KMS-11 (cell line): ENCODE data around the gene LRRN4.

Source experiments
- H2AFZ ChIP-seq: fragments of 200-600 bp; sonication (generic); 2 replicates; pipeline ENCODE4 v1.6.1; 2016; ENCODE audit warnings: antibody characterized with exemption, mixed run types, low read depth
- H3K27ac ChIP-seq: fragments of 200-600 bp; sonication (generic); 2 replicates; pipeline ENCODE4 v1.6.1; 2016; ENCODE audit warnings: mild to moderate bottlenecking, mixed run types
- H3K27me3 ChIP-seq: fragments of 200-600 bp; sonication (generic); 2 replicates; pipeline ENCODE4 v1.6.1; 2017; ENCODE audit warnings: mild to moderate bottlenecking, low read depth, mixed run types, moderate library complexity; ENCODE audit not compliant: insufficient read depth
- H3K36me3 ChIP-seq: fragments of 200-600 bp; sonication (generic); 2 replicates; pipeline ENCODE4 v1.6.1; 2017; ENCODE audit warnings: mild to moderate bottlenecking, mixed run types; ENCODE audit not compliant: insufficient read depth
- H3K4me1 ChIP-seq: fragments of 200-600 bp; sonication (generic); 2 replicates; pipeline ENCODE4 v1.6.1; 2016; ENCODE audit warnings: mild to moderate bottlenecking, low read depth, mixed run types; ENCODE audit not compliant: poor library complexity, severe bottlenecking
- H3K4me2 ChIP-seq: fragments of 200-600 bp; sonication (generic); 2 replicates; pipeline ENCODE4 v1.7.0; 2016; ENCODE audit warnings: mild to moderate bottlenecking, mixed run types
- H3K4me3 ChIP-seq: fragments of 200-600 bp; sonication (generic); IDR thresholded peaks from 2 replicates; pipeline ENCODE4 v1.6.1; 2017; ENCODE audit warnings: low read depth, low read length, mixed read lengths; ENCODE audit not compliant: insufficient read depth
- H3K79me2 ChIP-seq: fragments of 200-600 bp; sonication (generic); 2 replicates; pipeline ENCODE4 v1.6.1; 2016; ENCODE audit warnings: low read depth, mixed run types; ENCODE audit not compliant: insufficient read depth
- H3K9ac ChIP-seq: fragments of 200-600 bp; sonication (generic); 2 replicates; pipeline ENCODE4 v1.6.1; 2016; ENCODE audit warnings: mild to moderate bottlenecking, mixed run types
- H4K20me1 ChIP-seq: fragments of 200-600 bp; sonication (generic); 2 replicates; pipeline ENCODE4 v1.6.1; 2016; ENCODE audit warnings: mild to moderate bottlenecking, mixed run types; ENCODE audit not compliant: insufficient read depth
- TF ChIP-seq, protein P1 (sequence below): fragments of 200-600 bp; sonication (generic); conservative IDR thresholded peaks from 2 replicates; pipeline ENCODE4 v1.6.1; 2017; ENCODE audit warnings: low read depth, mild to moderate bottlenecking, antibody characterized with exemption, low read length, moderate library complexity, mixed read lengths

The LRRN4 gene

GRCh38 chr20:6041808-6042265, 12.0 kb downstream of the LRRN4 start:
- H3K27ac ChIP-seq, result no peak overlapping the region
- no peak overlapping the region for H2AFZ ChIP-seq
- TF ChIP-seq, protein P1, sequence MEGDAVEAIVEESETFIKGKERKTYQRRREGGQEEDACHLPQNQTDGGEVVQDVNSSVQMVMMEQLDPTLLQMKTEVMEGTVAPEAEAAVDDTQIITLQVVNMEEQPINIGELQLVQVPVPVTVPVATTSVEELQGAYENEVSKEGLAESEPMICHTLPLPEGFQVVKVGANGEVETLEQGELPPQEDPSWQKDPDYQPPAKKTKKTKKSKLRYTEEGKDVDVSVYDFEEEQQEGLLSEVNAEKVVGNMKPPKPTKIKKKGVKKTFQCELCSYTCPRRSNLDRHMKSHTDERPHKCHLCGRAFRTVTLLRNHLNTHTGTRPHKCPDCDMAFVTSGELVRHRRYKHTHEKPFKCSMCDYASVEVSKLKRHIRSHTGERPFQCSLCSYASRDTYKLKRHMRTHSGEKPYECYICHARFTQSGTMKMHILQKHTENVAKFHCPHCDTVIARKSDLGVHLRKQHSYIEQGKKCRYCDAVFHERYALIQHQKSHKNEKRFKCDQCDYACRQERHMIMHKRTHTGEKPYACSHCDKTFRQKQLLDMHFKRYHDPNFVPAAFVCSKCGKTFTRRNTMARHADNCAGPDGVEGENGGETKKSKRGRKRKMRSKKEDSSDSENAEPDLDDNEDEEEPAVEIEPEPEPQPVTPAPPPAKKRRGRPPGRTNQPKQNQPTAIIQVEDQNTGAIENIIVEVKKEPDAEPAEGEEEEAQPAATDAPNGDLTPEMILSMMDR, result no peak
- no peak overlapping the region for H3K4me3 ChIP-seq
- no peaks in the 10 kb centered on the region for H3K27me3 ChIP-seq
- no peak overlapping the region for H3K4me2 ChIP-seq
- H4K20me1 ChIP-seq, result no peaks in the 10 kb centered on the region
- H3K36me3 ChIP-seq, result peaks cover 3% of the 10 kb centered on the region; the same call in 1 of the 2 replicates
- no peaks in the 10 kb centered on the region for H3K79me2 ChIP-seq
- no peak overlapping the region for H3K9ac ChIP-seq
- H3K4me1 ChIP-seq, result peaks cover 5% of the 10 kb centered on the region

DNA sequence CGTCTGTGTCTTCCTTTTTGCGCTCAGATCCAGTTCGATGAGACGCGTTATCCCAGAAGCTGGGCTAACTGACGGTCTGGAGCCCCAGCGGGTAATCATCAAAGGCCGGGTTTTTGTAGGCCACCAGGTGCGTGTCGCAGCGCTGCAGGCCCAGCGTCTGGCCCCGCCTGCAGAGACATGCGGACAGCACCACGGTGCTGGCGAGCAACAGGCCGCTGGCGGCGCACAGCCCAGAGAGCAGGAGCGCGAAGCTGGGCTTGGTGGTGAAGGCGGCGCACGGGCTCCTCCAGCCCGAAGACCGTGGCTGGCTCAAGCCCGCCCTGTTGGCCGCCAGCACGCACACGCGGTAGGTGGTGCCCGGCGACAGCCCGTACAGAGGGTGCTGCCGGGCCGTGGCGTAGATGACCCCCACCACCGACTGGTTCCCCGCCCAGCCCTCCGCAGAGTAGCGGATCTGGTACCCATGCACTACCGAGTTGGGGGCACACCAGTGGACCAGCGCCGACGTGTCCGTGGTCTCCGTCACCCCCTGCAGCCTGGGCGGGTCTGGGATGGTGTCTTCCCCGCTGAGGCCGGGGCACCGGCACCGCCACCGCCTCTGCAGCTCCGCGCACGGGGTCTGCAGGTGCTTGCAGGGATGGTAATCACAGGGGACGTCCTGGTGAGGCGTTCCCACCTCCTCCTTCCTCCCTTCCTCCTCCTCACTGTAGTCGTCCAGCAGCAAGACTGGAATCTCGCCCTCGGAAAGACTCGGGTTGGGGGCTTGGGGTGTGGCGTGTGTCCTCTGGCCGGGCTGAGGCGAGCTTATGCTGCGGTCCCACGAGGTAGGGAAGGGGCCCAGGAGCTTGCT, 12.7 kb downstream of the LRRN4 start:
- H3K27me3 ChIP-seq, result no peaks in the 10 kb centered on the region
- H4K20me1 ChIP-seq, result no peaks in the 10 kb centered on the region
- no peak overlapping the region for H3K4me3 ChIP-seq
- H3K9ac ChIP-seq, result no peak overlapping the region
- peaks cover 3% of the 10 kb centered on the region; the same call in 1 of the 2 replicates for H3K36me3 ChIP-seq
- peaks cover 5% of the 10 kb centered on the region for H3K4me1 ChIP-seq
- H3K4me2 ChIP-seq, result no peak overlapping the region
- TF ChIP-seq, protein P1, result no peak
- H3K79me2 ChIP-seq, result no peaks in the 10 kb centered on the region
- no peak overlapping the region for H3K27ac ChIP-seq
- H2AFZ ChIP-seq, result no peak overlapping the region

- no peaks in the 10 kb centered on the region for H4K20me1 ChIP-seq
- H2AFZ ChIP-seq, result no peak overlapping the region
- no peaks in the 10 kb centered on the region for H3K27me3 ChIP-seq
- H3K27ac ChIP-seq, result no peak overlapping the region
- peaks cover 5% of the 10 kb centered on the region for H3K4me1 ChIP-seq
- no peak overlapping the region for H3K4me3 ChIP-seq
- TF ChIP-seq, protein P1, result no peak
- H3K9ac ChIP-seq, result no peak overlapping the region
- H3K79me2 ChIP-seq, result no peaks in the 10 kb centered on the region
- peaks cover 3% of the 10 kb centered on the region; the same call in 1 of the 2 replicates for H3K36me3 ChIP-seq
- no peak overlapping the region for H3K4me2 ChIP-seq
Observed at GRCh38 chr20:6040540-6040939, 13.3 kb downstream of the LRRN4 start.

GRCh38 chr20:6039766-6040165, 14.1 kb downstream of the LRRN4 start:
- H3K4me3 ChIP-seq, result no peak overlapping the region
- TF ChIP-seq, protein P1, result no peak
- H3K27ac ChIP-seq, result no peak overlapping the region
- H3K4me2 ChIP-seq, result no peak overlapping the region
- no peaks in the 10 kb centered on the region for H3K27me3 ChIP-seq
- no peaks in the 10 kb centered on the region for H3K79me2 ChIP-seq
- H3K9ac ChIP-seq, result no peak overlapping the region
- no peak overlapping the region for H2AFZ ChIP-seq
- peaks cover 3% of the 10 kb centered on the region; the same call in 1 of the 2 replicates for H3K36me3 ChIP-seq
- peaks cover under 1% of the 10 kb centered on the region for H3K4me1 ChIP-seq
- H4K20me1 ChIP-seq, result no peaks in the 10 kb centered on the region
